ENCODE data around the gene AHSG.

The AHSG gene

GRCh38 chr3:186593862-186594261, 19.0 kb upstream of the AHSG start:
- DNase-seq (ENCODE audit: low read depth, low spot score), result no peak

GRCh38 chr3:186594591-186595113, 18.2 kb upstream of the AHSG start:
- no peak for DNase-seq (ENCODE audit: low read depth, low spot score)

- no peak for DNase-seq (ENCODE audit: low read depth, low spot score)
Observed at GRCh38 chr3:186596568-186597287, 16.1 kb upstream of the AHSG start.

- DNase-seq (ENCODE audit: low read depth, low spot score), result no peak
Observed at GRCh38 chr3:186598108-186598784, 14.6 kb upstream of the AHSG start.

GRCh38 chr3:186598794-186599141, 14.1 kb upstream of the AHSG start:
- DNase-seq (ENCODE audit: low read depth, low spot score), result no peak

GRCh38 chr3:186599142-186599784, 13.6 kb upstream of the AHSG start:
- DNase-seq (ENCODE audit: low read depth, low spot score), result no peak

- no peak for DNase-seq (ENCODE audit: low read depth, low spot score)
Observed at GRCh38 chr3:186599785-186600166, 13.1 kb upstream of the AHSG start.

GRCh38 chr3:186600896-186601295, 12.0 kb upstream of the AHSG start:
- DNase-seq (ENCODE audit: low read depth, low spot score), result no peak

- DNase-seq (ENCODE audit: low read depth, low spot score), result no peak
Observed at GRCh38 chr3:186603159-186603558, 9.7 kb upstream of the AHSG start.

- no peak for DNase-seq (ENCODE audit: low read depth, low spot score)
Observed at GRCh38 chr3:186605078-186605477, 7.8 kb upstream of the AHSG start.

- DNase-seq (ENCODE audit: low read depth, low spot score), result no peak
Observed at GRCh38 chr3:186605561-186606545, 7.0 kb upstream of the AHSG start.

- no peak for DNase-seq (ENCODE audit: low read depth, low spot score)
Observed at GRCh38 chr3:186608624-186609215, 4.1 kb upstream of the AHSG start.

- DNase-seq (ENCODE audit: low read depth, low spot score), result no peak
Observed at GRCh38 chr3:186609247-186609868, 3.5 kb upstream of the AHSG start.

- DNase-seq (ENCODE audit: low read depth, low spot score), result no peak
Observed at GRCh38 chr3:186612065-186612464, 795 bp upstream of the AHSG start.

GRCh38 chr3:186613637-186614265, 891 bp downstream of the AHSG start:
- no peak for DNase-seq (ENCODE audit: low read depth, low spot score)

GRCh38 chr3:186614266-186614596, 1.4 kb downstream of the AHSG start:
- DNase-seq (ENCODE audit: low read depth, low spot score), result no peak

- DNase-seq (ENCODE audit: low read depth, low spot score), result peak; percentile 39
Observed at GRCh38 chr3:186614597-186615483, 2.0 kb downstream of the AHSG start.

GRCh38 chr3:186616299-186616617, 3.4 kb downstream of the AHSG start:
- DNase-seq (ENCODE audit: low read depth, low spot score), result no peak
